Umbilical cord (tissue), 2 donors: ENCODE data around the gene RFX4. TPM values are rescaled to one million over a fixed set of nuclear protein-coding genes. Genes with fewer than 3 reads are reported as not detected.

Experiments used
- DNase-seq: peaks from one replicate; pipeline ENCODE4 v3.0.0-alpha.2; 2015; ENCODE audit warnings: low spot score
- total RNA-seq: library from RNA; depleted of rRNA; stranded (reverse); fragments of >200 nt; gene quantifications from one replicate; pipeline ENCODE4 v1.2.3, GENCODE V29; 2014; ENCODE audit warnings: low replicate concordance; ENCODE audit not compliant: insufficient read depth

RFX4 gene
- total RNA-seq: 2.2 TPM

DNA sequence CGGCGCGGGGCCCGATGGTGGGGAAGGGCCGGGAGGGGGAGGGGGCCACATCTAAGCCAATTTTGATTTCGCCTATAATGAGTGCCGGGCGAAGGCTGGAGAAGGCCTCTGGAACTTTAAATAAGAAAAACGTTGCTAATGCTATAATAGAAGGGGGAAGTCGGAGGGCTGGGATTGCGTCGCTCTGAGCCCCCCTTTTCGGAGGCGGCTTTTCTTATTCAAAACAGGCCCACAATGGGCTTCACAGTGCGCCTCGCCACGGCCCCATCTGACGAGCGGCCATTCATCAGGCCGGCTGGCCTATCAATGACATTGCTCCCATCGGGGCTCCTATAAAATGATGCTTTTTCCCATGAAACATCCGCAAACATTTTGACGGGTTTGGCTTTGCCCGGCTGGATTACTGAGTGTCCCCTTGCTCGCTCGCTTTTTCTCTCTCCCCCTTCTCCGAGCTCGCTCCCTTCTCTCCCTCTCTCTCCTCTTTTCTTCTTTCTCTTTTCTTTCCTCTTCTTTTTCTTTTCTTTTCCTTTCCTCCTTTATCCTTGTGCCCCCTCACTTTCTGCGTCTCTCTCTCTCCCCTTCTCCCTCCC is at the start of gene RFX4:
Gene RFX4, plus strand, starts transcription at position 364 of the 590 bp plus-strand sequence. CDS start 317 bp downstream, outside the sequence.
- DNase-seq: no peak

DNA sequence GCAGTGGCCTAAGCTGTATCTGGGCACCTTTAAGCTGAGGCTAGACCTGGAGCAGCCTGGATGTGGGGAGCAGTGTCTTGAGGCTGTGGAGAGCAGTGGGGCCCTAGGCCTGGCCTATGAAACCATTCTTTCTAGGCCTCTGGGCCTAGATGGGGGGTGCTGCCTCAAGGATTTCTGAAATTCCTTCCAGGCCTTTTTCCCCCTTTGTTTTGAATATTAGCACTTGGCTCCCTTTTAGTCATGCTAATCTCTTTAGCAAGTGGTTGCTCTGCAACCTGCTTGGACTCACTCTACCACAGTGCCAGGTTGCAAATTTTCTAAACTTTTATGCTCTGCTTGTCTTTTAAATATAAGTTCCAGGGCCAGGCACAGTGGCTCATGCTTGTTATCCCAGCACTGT is 41.6 kb upstream of the RFX4 start:
- no peak for DNase-seq

DNA sequence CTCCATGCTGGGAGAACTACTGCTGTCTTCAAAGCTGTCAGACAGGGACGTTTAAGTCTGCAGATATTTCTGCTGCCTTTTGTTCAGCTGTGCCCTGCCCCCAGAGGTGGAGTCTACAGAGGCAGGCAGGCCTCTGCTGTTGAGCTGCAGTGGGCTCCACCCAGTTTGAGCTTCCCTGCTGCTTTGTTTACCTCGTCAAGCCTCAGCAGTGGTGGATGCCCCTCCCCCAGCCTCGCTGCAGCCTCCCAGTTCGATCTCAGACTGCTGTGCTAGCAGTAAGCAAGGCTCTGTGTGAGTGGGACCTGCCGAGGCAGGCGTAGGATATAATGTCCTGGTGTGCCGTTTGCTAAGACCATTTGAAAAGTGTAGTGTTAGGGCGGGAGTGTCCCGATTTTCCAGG is 31.4 kb upstream of the RFX4 start:
- no peak for DNase-seq

DNA sequence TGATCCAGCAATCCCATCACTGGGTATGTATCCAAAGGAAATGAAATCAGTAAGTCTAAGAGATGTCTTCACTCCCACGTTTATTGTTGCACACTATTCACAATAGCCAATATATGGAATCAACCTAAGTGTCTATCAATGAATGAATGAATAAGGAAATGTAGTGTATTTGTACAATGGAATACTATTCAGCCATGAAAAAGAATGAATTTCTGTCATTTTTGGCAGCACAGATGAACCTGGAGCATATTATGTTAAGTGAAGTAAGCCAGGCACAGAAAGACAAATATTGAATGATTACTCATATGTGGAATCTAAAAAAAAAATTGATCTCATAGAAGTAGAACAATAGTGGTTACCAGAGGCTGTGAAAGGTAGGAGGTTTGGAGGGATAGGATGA is 30.6 kb upstream of the RFX4 start:
- DNase-seq: no peak

DNA sequence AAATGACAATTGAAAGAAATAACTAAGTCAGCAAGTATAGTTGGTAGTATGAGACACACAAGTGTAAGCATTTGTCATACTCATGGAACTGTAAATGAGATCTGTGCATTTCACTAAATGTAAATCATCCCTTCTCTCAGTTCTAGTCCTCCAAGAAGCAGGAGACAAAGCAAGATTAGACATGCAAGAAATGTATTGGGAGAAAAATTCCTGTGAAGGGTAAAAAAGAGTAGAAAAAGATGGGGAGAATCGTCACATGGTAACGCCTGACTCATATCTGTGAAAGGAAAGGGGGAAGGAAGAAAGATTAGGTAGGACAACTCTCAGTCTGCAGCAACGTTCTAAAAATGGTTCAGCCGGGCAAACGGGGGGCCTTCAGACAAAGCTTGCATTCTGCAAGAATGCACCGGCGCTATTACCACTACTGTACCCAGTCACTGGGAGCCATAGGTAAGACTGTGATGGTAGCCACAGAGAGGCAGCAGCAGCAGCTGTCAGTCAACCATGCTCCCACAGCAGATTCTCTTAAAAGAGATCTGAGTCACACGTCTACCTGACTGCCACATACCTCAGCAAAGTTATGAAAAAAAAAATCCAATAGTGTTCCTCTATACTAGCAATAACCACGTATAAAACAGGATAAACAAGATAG is 18.0 kb upstream of the RFX4 start:
- DNase-seq: no peak

DNA sequence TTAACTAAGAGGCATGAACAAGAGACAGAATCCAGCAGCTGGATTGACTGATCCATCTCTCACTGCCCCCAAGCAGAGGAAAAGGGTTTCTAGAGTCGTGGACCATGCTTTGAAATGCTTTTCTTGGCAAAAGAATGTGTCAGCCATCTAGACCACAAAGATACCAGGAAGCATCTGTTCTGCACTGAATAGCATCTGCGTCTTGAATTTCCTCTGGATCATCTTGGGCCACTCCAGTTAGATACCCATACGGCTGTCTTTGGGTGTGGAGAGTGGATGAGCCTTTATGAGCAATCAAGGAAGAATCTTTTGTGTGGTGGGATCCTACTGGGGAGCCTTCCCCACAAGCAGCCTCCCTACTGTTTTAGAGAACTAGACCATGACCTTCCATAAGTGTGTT is 16.0 kb upstream of the RFX4 start:
- no peak for DNase-seq

DNA sequence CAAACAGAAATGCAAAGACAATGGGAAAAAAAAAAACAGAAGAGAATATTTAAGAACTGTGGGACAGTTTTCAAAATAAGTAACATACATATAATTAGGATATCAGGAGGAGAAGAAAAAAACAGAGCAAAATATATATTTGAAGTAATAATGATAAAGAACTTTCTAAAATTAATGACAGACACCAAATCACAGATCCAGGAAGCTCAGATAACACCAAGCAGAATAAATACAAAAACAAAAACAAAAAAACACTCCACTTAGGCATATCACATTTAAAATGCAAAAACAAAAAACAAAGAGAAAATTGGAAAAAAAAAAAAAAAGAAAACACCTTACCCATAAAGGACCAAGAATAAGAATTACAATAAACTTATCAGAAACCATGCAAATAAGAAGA is 9.6 kb upstream of the RFX4 start:
- no peak for DNase-seq

DNA sequence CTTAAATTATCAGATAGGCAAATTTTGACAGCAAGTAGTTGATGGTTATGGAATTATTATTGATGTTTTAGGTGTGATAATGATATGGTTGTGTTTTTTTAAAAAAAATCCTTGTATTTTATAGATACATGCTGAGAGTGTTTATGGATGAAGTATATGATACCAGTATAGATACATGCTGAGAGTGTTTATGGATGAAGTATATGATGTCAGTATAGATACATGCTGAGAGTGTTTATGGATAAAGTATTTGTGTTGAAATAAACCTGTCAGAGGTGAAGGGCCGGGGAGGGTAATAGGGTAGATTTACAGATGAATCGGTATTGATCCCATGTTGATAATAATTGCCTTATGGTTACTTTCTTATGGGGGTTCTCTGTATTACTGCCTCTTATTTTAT is 6.0 kb upstream of the RFX4 start:
- no peak for DNase-seq

DNA sequence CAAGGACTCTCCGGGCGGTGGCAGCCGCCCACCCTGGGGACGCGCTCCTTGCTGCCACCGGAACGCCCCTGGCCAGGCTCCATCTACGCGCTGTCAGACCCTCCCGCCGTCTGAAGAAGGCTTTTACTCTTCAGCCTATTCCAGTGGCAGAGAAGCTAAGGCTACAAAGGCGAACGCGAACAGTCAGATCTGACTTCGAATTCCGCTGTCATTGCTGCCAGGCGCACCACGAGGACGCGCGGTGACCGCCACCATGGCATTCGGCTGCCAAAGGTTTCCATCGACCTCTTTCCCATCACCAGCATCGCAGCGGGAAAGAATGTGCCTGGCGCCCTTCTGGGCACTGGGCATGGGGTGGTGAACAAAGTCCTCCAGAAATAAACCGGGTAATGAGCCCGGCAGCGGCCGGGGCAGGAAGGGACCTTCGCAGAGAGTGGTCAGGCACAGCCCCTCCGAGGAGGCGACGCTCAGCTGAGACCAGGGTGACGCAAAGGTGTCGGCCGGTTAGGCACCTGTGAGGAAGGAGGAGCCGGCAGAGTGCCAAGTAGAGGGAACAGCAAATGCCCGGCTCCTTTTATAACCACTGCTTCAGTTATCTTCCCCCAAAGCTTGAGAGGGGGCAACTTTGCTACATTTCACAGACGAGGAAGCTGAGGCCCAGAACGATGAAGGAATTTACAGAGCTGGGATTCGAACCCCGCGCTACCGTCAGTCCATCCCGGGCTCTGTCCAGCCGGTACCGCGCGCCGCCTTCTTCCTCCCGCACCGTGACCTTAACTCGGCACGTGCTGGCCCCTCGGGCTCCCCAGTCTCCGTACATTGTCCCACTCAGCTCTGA is 1.9 kb upstream of the RFX4 start:
- DNase-seq: no peak

DNA sequence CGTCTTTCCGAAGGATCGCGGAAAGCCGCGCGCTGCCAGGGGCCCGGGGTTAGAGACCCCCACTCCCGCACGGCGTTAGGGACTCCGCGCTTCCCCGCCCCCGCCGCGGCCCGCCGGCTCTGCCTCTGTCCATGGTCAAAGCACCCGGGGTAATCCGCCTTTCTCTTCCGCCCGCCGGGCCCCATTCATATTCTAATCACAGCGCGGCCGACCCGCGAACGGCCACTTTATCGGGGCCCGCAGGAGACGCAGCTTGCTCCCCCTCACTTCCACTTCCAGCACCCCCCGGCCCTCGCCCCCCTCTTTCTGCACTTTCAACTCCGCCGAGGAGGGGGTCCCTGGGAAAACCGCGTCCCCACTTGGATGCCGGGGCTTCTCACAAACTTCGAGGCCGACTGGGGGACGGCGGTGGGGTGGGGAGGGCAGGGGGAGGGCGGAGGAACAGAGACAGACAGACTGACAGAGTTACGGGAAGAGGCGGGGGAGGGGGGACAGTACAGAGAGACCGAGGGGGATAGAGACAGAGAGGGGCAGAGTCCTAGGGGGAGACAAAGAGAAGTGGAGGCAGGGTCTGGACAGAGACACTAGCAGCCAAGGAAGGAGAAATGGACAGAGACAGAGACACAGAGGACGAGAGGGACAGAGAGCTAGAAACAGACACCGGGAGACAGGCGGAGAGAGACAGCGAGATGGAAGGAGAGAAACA is 1.1 kb upstream of the RFX4 start:
- no peak for DNase-seq

DNA sequence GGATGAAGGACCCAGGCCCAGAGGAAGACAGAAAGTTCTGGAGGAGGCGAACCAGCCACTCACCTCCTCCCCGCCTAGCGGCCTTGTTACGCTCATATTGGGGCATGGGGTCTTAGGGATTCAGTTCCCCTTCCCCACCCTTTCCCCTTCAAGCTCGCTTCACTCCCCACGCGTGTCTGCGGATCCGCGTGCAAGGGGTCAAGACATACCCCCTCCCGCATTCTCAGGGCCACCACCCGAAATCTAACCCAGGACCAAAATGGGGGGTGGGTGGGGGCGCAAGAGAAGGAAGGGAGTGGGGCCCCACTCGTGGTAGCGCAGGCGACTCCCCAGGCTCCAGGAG is 584 bp upstream of the RFX4 start:
- DNase-seq: no peak

DNA sequence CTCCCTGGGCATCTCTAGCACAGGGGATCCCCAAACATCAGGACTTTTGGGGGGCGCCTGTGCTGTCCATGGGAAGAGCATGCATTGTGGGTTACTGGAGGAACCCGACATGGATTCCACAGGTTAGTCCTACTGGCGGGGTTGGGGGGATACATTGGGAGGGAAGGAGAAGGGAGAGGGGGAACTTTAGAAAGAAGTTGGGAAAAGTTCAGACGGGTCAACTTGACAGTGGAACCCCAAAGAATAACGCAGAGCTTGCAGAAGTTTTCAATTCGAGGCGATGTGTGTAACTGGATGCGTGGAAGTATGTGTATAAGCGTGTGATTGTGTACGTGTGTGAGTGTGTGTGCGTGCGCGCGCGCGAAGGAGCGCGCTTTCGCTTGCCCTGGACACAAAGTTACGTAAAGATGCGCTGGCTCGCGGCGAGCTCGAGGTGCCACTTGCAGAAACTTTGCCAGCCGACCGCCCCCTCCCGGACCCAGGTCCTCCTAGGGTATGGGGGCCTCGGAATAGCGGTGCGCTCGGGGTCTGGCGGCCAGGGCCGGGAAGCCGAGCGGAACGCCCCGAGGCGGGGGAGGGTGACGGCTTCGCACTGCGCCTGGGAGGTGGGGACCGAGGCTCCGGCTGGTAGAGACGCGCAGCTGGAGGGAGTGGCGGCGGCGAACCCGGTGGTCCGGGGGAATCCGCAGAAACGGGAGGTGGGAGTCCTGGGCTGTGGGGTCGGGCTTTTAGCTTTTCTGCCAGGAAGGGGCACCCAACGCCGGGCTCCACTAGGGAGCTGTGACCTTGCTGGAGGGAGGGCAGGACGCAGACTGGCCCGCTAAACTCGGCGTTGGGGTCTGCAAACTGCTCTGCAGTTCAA is 669 bp downstream of the RFX4 start:
- no peak for DNase-seq

DNA sequence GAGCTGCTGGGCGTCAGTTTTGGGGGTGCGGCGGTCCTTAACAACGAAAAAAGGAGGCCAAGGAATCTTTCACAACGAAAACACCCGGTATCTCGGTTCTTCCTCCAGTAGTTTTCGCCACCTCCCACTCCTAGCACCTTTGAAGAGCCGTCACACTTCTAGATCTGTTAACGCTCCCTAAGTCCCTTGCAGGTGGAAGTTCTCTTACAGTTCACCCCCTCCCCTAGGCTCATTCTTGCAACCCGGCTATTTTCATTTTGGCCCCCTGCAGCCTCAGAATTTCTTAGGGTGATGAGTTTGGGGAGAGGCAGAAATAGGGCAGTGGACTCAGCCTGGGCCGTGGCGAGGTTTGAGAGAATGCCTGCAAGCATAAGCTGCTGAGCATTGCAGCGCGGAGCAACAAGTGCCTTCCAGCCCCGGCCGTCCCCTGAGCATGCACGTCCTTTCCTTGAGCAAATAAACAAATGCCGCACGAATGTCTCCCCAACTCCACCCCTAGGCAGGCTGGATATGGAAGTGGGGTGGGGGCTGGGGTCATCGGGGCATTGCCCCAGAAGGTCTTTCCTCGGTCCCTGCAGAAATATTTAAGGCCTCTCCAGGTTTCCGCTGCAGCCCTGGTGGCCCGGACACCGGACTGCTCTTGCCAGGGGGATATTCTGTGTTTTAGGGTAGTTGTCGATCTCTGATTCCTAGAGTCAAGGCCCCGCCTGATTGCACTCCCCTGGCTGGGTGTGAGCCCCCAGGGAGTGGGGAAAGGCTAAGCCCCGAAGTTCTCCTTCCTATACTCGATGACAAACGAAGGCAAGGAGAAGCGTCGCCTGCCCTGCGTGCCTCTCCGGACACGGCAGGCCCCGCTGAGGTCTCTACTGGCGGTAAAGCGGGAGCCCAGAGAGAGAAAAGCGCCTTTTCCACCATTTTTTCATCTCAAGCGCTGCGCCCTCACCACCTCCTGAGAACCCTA is 1.6 kb downstream of the RFX4 start:
- DNase-seq: no peak

DNA sequence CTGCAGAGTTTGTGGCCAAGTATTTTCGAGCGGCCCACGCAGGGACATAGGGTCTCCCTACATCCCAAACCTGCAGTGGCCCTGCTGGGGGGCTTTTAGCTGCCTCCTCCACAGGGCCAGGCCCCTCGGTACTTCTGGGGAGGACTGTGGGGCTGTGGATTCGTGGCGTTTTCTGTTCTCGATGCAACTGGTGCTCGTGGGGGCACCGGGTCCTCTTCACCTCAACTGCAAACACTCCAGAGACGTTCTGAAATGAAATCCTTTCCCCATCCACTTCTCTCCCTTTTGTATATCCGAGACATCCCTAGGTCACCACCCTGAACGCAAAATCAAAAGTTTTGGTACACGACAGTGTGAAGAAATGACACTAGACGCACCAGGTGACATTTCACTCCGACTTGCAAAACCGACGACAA is 2.3 kb downstream of the RFX4 start:
- no peak for DNase-seq

DNA sequence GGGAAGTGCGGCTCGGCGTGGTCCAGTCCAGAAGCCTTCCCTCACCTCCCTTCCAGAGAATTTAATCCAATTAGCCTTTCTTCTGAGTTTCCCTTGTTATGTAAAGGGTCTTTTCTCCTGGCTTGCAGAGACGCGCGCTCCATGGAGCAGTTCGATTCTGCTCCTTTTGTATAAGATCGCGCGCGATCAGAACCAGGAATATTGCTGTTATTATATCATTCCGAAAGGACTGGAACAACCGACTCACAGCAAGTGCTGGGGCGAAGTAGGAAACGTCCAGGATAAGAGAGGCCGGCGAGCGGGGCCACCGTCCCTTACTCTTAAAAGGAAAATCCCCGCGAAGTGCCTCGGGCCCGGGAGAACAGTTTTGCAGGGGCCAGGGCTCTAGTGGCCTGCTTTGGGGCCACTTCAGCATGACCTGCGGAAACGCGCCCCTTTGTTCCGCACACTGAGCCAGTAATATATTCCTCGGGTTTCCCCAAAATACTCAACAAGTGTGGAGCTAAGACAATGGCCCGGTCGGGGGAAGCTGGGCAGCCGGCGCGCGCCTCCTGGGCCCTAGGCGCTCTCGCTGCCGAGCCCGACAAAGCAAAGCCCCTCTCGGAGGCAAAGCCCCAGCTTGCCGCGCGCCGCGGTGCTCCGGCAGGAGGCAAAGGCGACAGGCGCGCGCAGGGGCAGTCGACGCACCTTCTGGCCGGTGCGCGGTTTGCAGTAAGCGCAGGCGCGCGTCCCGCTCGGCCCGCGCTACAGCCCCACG is 2.9 kb downstream of the RFX4 start:
- no peak for DNase-seq

DNA sequence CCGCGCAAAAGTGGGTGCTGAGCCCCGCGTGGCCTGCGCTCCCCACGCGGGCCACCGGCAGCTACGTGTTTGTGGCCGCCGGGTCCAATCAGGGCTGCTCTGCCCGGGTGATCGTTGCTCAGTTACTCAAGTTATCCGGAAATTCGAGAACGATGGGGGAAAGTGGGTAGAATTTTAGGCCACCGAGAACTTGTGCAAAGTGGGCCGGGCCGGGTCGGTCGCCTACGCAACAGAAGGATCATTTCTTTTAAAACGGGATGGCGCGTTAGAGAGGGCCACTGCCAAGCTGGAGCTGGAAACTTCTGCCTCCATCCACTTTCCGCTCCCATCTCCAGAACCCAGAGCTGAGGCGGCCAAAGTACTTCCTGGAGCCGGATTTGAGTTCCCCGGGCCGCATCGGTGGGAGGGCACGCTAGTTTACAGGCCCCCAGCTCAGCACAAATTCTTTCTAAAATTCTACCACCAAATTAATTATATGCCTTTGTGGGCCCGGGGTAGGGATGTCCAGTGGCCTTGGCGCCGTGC is 3.5 kb downstream of the RFX4 start:
- DNase-seq: no peak

DNA sequence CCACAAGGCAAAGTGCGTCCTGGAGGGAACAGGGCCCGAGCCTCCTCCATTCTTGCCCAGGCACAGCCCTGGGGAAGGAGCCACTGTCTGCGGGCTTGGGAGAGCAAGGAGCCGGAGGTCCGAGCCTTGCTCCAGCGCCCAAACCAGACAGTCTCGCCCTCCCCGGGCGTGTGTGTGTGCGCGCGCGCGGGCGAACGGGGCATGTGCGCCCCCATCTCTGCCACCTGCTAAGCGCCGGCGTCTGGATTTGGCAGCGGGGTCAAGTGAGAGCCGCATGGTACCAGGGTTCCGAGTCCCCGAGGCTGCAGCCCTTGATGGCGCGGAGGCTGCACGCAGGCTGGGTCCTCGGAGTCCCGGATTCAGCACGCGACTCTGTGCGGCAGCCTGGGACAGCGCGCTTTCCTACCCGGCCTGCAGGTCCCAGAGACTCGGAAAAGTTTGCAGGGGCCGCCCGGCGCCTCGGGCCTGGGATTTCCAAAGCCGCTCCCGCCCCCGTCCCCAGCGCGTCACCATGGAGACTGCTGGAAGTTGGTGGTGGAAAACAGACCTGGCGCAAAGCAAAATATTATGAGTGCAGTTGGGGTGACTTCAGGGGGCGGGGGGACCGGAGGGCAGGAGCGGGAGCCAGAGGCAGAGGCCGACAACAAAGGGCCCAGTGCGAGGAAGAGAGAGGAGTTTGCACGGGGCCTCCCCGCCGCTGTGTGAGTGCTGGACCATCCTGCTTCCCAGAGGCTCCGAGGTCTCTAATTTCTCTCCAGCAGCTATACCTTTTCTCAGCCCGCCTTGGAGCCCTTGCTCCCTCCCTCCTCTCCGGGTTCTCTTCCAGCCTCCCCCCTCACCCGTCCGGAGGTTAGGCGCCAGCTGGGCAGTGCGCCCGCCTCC is 4.2 kb downstream of the RFX4 start:
- DNase-seq: no peak

DNA sequence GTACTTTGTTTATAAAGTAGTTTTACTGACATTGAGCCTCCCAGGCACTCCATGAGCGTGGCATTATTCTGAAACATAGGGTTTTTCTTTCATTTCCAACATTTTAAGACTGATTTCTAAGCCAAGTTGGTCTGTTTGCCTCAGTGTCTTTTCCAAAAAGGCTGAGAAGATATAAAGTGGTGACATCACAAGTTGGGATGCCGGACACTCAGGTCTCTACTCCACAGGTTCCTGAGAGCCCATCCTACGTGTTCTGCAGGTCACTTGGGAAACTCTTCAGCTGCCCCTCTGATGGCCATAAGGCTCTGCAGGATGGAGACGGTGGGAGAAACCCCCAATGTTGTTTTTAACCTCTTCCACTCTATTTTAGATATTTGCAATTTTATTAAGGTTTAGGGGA is 6.0 kb downstream of the RFX4 start:
- DNase-seq: no peak
